ENCODE data around the gene TMPRSS3. TPM values are rescaled to one million over a fixed set of nuclear protein-coding genes. Genes with fewer than 3 reads are reported as not detected.

Gene TMPRSS3
- total RNA-seq, 4 donors from 2014 or later, result not detected

DNA sequence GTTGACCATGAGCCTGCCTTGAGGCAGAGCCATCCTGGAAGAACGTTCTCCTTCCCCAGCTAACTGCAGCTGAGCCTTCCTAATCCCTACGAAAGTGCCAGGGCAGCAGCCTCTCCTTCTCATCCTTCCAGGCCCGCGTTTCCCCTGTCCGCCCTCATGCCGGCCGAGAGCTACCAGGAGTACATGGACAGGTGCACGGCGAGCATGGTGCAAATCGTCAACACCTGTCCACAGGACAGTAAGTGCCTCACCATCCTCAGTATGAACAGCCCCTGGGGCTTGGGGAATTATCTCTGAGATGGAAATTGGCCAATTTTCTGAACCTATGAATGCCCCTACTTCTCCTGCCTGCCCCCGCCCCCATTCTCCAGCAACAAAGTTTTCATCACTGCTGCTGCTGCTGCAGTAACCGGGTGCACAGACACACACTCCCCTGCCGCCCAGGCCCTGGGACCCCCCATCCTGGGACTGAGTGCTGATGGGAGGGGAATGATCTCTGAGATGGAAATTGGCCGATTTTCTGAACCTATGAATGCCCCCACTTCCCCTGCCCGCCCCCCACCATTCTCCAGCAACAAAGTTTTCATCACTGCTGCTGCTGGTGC lies 47.4 kb upstream of the TMPRSS3 start:
- H3K27me3 ChIP-seq, result peaks cover 0 to 24% (median 0%) of the 10 kb centered on the region in 4 donors
- H3K4me3 ChIP-seq, result no peak overlapping the region
- H3K4me1 ChIP-seq, result no peaks in the 10 kb centered on the region
- intact Hi-C loops (cut with DNase I), result loop anchor here (10.0 kb wide), 1 partner anchor 298 kb away; no protein-coding TSS in a partner anchor
- H3K27ac ChIP-seq (replicated peaks in 1 of 4), result no peak overlapping the region
- 80% methylated on average over 14 of the region's 15 CpGs for WGBS
- no peak for DNase-seq (ENCODE audit: extremely low spot score)
- H3K9me3 ChIP-seq, result no peaks in the 10 kb centered on the region
- no peaks in the 10 kb centered on the region for H3K36me3 ChIP-seq
- TF ChIP-seq POLR2AphosphoS5 (IDR thresholded peaks at IDR 0.05) (no peak), POLR2A (IDR thresholded peaks at IDR 0.05; ENCODE audit: low read depth) (no peak), EP300 (IDR thresholded peaks at IDR 0.05) (no peak)
- TF ChIP-seq, protein P1, sequence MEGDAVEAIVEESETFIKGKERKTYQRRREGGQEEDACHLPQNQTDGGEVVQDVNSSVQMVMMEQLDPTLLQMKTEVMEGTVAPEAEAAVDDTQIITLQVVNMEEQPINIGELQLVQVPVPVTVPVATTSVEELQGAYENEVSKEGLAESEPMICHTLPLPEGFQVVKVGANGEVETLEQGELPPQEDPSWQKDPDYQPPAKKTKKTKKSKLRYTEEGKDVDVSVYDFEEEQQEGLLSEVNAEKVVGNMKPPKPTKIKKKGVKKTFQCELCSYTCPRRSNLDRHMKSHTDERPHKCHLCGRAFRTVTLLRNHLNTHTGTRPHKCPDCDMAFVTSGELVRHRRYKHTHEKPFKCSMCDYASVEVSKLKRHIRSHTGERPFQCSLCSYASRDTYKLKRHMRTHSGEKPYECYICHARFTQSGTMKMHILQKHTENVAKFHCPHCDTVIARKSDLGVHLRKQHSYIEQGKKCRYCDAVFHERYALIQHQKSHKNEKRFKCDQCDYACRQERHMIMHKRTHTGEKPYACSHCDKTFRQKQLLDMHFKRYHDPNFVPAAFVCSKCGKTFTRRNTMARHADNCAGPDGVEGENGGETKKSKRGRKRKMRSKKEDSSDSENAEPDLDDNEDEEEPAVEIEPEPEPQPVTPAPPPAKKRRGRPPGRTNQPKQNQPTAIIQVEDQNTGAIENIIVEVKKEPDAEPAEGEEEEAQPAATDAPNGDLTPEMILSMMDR (IDR thresholded peaks at IDR 0.05), result no peak

GRCh38 chr21:42441963-42442362 lies 46.1 kb upstream of the TMPRSS3 start:
- WGBS, result 74% methylated on average over 6 of the region's 6 CpGs
- intact Hi-C loops (cut with DNase I), result loop anchor here (10.0 kb wide), 1 partner anchor 297 kb away; no protein-coding TSS in a partner anchor

DNA sequence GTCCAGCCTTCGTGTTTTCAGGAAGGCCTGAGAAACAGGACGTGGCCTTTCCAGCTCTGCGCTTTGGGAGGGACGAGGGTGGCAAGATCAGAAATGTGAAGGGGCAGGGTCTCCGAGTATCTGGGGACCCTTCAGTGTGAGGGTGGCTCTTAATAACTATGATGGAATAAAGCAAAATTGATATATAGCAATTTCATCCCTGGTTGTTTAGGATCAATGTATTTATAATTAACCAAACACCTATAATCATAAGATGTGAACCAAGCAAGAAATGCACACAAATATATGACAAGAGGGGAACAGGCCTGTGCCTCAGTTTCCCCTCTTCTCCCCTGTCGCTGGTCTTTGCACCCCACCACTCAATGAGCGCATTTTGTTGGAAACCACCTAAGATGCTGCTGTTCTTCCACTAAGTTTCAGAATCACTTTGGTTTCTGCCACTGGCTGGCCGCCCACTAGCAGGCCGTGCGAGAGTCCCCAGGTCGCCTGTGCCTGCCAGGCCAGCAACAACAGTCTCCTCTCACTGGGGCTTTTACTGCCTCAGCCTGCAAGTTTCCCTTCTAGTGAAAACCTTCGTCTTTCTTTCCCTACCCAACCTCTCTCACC lies 44.4 kb upstream of the TMPRSS3 start:
- Histone ChIP-seq H3K36me3 (no peaks in the 10 kb centered on the region), H3K27ac (replicated peaks in 1 of 4) (no peak overlapping the region), H3K9me3 (peaks cover 0 to 6% (median 2%) of the 10 kb centered on the region in 4 donors), H3K27me3 (peaks cover 0 to 32% (median 0%) of the 10 kb centered on the region in 4 donors), H3K4me3 (no peak overlapping the region), H3K4me1 (no peaks in the 10 kb centered on the region)
- intact Hi-C loops (cut with DNase I), result loop anchor here (10.0 kb wide), 1 partner anchor 295 kb away; no protein-coding TSS in a partner anchor
- no peak for DNase-seq (ENCODE audit: extremely low spot score)
- 77% methylated on average over 12 of the region's 12 CpGs for WGBS
- TF ChIP-seq, protein P1 (IDR thresholded peaks at IDR 0.05), result no peak
- TF ChIP-seq EP300 (IDR thresholded peaks at IDR 0.05), result no peak
- no peak for TF ChIP-seq POLR2A (IDR thresholded peaks at IDR 0.05; ENCODE audit: low read depth)

More at GRCh38 chr21:42441963-42442362, 46.1 kb upstream of the TMPRSS3 start:
- Histone ChIP-seq H3K27me3 (peaks cover 0 to 37% (median 0%) of the 10 kb centered on the region in 4 donors), H3K9me3 (peaks cover 0 to 2% (median 0%) of the 10 kb centered on the region in 4 donors), H3K27ac (replicated peaks in 1 of 4) (no peak overlapping the region), H3K36me3 (no peaks in the 10 kb centered on the region), H3K4me3 (no peak overlapping the region), H3K4me1 (no peaks in the 10 kb centered on the region)
- TF ChIP-seq POLR2AphosphoS5 (IDR thresholded peaks at IDR 0.05) (no peak), POLR2A (IDR thresholded peaks at IDR 0.05; ENCODE audit: low read depth) (no peak), EP300 (IDR thresholded peaks at IDR 0.05) (no peak)
- TF ChIP-seq, protein P1 (IDR thresholded peaks at IDR 0.05), result no peak
- DNase-seq (ENCODE audit: extremely low spot score), result no peak

GRCh38 chr21:42439284-42440186 lies 43.7 kb upstream of the TMPRSS3 start:
- intact Hi-C loops (cut with DNase I), result loop anchor here (10.0 kb wide), 1 partner anchor 295 kb away; no protein-coding TSS in a partner anchor
- DNase-seq (ENCODE audit: extremely low spot score), result no peak
- 83% methylated on average over 17 of the region's 17 CpGs for WGBS

More at GRCh38 chr21:42439284-42440186, 43.7 kb upstream of the TMPRSS3 start:
- no peaks in the 10 kb centered on the region for H3K36me3 ChIP-seq
- peaks cover 0 to 25% (median 0%) of the 10 kb centered on the region in 4 donors for H3K27me3 ChIP-seq
- no peak for TF ChIP-seq POLR2AphosphoS5 (IDR thresholded peaks at IDR 0.05)
- no peak for TF ChIP-seq EP300 (IDR thresholded peaks at IDR 0.05)
- TF ChIP-seq, protein P1 (IDR thresholded peaks at IDR 0.05), result no peak
- TF ChIP-seq POLR2A (IDR thresholded peaks at IDR 0.05; ENCODE audit: low read depth), result no peak
- H3K4me1 ChIP-seq, result no peaks in the 10 kb centered on the region
- peaks cover 0 to 6% (median 2%) of the 10 kb centered on the region in 4 donors for H3K9me3 ChIP-seq
- H3K27ac ChIP-seq (replicated peaks in 1 of 4), result no peak overlapping the region
- no peak overlapping the region for H3K4me3 ChIP-seq
